SK-N-DZ (cell line): Measurements from ENCODE around the gene SLC6A2.
A peak's percentile ranks its signal among the peaks of the same experiment; 100 is the strongest.

Experiments
- DNase-seq: peaks from one replicate; pipeline ENCODE4 v3.0.0-alpha.2; 2015; ENCODE audit warnings: low spot score

SLC6A2 gene

GRCh38 chr16:55671206-55671973 is 15.6 kb downstream of the SLC6A2 start:
- DNase-seq: no peak

DNA sequence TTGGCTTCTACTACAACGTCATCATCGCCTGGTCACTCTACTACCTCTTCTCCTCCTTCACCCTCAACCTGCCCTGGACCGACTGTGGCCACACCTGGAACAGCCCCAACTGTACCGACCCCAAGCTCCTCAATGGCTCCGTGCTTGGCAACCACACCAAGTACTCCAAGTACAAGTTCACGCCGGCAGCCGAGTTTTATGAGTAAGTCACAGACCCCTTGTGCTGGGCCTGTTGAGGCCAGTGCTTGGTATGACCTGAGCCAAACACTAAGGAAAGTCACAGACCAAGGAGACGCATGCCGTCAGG is 16.1 kb downstream of the SLC6A2 start:
- no peak for DNase-seq

DNA sequence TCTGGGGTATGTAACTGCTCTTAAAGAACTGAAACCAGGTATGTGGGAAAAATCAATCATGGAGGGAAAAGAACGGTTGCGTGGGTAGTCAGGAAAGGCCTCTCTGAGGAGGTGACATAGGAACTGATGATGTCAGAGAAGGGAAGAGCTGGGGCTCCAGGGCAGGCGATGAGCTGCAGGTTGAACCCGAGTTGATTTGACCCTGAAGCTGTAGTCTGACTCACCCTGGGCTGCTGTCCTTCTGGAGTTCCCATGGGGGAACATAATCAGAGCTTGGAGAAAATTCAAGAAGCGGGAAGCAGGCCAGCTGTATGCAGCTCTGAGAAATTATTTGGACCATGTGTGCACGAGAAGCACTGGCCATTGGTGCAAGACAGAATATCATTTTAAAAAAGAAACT is 16.7 kb downstream of the SLC6A2 start:
- no peak for DNase-seq

DNA sequence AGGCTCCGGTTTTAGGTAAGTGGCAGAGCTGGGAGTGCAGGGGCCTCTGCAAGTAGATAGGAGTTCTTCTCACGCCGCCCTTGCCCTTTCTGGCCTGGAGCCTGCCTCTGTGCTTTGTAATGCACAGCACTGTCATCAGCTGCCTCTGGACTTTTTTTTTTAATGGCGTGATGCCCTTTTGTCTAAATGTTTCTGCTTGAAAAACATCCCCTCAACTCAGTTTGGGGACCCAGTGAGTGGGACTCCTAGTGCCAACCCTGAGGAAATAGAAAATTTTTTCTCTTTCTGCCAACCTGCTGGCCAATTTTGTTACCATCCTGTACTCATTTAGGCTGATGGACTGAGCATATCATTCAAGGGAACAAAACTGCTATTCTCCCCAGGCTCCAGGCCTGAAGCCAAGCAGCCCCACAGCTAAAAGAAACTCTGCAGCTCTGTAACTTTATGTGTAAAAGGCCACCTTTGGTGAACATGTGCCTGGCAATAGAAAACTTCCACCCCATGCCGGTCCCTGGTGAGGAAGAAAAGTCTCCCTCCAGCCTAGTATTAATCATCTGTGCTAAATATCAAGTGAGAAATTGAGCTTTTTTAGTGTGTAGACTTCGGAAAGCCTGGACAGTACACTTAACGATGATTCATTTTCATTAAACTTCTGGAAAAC is 22.5 kb downstream of the SLC6A2 start:
- no peak for DNase-seq

- DNase-seq: no peak
These were observed 26.3 kb downstream of the SLC6A2 start for GRCh38 chr16:55682086-55682485.

- no peak for DNase-seq
These were observed 30.2 kb downstream of the SLC6A2 start for GRCh38 chr16:55685973-55686372.

GRCh38 chr16:55686671-55687070 is 30.9 kb downstream of the SLC6A2 start:
- no peak for DNase-seq

DNA sequence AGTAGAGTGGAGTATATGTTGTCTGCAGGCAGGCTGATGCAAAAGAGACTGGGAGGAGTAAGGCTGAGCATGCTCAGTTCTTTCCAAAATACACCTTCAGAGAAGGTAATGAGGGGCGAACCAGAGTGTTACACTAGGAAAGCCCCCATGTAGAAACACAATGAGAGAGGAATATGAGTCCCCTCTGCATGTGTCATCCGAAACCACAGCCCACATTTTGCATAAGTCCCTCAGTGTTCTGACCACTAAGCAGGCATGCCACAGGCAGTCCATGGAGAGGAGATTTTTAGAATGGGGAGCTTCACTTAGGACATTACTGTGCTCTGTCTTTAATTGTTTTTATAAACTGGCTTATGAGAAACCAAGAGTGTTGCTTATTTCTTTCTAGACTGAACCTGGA is 32.0 kb downstream of the SLC6A2 start:
- DNase-seq: no peak

DNA sequence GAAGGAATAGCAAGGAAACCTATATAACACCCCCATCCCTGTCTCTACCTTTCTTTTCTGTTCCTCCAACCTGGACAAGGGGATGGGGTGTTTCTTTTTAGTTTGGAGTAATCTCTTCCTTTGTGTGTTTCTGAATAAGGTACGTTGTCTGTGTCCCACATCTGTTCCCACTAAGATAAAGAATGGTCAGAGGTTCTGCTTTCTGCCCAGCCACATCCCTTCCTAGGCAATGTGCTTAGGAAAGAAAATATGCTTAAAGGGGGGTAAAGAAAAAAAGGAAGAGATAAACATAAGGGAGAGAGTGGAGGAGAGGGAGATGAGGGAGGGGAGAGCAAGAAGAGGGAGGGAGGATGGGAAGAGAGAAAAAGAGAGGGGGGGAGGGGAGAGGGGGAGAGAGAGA is 35.1 kb downstream of the SLC6A2 start:
- DNase-seq: no peak

- no peak for DNase-seq
These were observed 36.0 kb downstream of the SLC6A2 start for GRCh38 chr16:55691771-55692170.

- DNase-seq: no peak
These were observed 39.8 kb downstream of the SLC6A2 start for GRCh38 chr16:55695595-55695994.

- DNase-seq: no peak
These were observed 42.1 kb downstream of the SLC6A2 start for GRCh38 chr16:55697867-55698266.

- DNase-seq: no peak
These were observed 42.5 kb downstream of the SLC6A2 start for GRCh38 chr16:55698331-55698730.

DNA sequence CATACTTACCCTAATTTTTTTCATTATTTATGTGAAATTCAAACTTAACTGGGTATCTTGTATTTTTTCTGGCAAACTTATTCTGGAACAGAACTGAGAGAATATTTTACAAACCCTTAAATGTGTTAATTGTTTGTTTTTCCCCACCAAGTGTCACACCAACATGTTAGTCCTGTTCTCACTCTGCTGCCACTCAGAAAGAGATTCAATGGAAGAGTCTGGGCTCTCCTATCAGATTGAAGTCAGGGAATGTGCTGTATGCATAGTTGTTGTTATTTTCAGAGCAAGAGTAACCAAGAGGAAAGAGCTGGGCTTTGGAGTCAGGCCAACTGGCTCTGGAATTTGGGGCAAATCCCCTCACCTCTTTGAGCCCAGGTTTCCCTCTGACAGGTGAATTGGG is 43.2 kb downstream of the SLC6A2 start:
- DNase-seq: no peak

- DNase-seq: no peak
These were observed 43.8 kb downstream of the SLC6A2 start for GRCh38 chr16:55699616-55700015.

GRCh38 chr16:55700067-55700466 is 44.3 kb downstream of the SLC6A2 start:
- DNase-seq: no peak

DNA sequence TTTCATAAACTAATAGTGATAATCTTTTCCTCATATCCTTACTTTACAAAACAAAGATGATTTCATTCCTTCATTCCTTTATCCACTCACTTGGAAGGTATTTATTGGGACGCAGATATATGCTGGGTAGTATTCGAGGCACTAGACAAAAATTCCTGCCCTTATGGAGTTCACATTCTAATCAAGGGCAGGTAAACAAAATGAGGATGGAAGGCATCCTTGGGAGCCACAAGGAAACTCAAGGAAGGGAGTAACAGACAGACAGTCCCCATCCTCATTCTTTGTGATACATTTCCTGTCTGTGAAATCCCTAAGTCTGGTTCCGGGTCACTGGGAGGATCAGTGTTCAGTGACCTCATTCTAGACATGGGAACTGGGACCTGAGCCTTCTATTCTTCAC is 45.2 kb downstream of the SLC6A2 start:
- DNase-seq: no peak

DNA sequence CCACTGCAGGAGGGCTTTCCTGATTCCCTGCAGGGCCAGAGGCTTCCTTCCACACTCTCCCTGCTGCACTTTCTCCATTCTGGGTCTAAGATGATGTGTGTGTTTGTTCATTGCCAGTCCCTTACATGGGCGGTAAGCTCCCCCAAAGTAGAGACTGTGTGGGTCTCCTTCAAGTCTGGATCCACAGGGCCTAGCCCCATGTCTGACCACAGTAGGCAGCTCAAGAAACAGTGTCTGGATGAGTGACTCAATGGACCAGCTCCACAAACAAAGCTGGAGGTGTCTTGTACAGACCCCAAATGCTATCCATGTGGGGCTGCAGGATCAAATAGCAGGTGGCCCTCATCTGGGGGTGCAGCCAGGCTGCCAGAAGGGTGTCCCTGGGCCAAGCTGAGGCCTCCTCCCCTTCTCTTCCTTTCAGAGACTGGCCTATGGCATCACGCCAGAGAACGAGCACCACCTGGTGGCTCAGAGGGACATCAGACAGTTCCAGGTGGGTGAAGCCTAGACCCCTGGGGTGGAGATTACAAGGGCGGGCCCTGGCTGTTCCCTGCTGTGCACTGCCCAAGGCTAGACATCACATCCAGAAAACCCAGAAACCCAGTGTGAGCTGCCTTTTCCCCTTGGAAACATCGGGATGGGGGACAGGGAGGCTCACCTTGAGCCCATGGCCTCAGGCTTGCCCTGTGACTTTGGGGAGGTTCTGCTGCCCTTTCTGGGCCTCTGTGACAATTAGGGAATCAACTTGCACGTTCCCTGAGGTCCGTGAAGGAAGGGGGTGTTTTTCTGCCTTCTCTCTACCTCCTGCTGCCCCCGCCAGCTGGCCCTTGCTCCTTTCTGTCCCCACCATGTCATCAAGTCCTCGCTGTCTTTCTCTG is 45.9 kb downstream of the SLC6A2 start:
- DNase-seq: peak; percentile 66

DNA sequence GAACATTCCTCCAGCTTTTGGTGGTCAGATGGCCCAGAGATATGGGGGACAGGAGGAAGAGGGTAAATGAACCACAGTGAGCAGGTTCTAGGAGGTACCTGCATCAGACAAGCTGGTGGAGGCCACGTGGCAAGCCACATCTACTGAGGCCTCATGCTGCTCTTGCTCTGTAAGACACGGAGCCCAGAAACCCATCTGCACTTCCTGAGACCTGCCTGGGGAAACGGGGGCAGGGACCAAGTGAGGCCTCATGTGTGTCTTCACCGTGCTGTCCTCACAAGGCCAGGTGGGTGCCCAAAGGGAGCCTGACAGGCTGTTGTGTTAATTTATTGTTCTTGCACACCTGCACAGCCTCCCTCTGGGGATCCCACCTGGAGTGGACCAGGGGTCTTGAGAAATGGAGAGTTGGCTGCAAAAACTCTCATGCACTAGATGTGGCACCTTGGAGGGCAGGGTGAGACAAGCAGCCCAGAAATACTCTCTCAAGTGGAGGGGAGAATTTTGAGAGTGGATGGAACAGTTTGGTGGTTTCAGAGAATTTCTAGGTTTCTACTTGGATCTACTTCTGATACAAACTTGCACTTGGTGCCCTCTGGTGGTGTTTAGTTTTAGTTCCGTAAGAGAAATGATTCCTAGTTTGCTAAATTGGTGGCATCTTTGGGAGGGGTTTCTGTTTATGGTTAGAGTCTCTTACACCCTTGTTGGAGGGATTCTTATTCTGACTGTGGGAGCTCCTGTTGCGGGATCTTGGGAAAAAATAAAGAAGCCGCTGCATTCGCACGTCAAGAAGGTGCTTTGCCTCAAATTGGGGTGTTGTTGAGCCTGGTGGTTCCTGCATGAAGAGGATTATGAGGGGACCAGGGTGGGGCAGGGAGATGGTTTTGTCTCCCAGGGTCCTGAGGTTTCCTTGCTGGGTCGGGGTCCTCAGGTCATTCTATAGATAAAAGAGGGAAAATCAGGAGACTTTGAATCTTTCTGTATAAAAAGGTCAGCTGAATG is 47.5 kb downstream of the SLC6A2 start:
- peak; percentile 61 for DNase-seq

GRCh38 chr16:55706739-55707384 is 51.1 kb downstream of the SLC6A2 start:
- DNase-seq: peak; percentile 38

DNA sequence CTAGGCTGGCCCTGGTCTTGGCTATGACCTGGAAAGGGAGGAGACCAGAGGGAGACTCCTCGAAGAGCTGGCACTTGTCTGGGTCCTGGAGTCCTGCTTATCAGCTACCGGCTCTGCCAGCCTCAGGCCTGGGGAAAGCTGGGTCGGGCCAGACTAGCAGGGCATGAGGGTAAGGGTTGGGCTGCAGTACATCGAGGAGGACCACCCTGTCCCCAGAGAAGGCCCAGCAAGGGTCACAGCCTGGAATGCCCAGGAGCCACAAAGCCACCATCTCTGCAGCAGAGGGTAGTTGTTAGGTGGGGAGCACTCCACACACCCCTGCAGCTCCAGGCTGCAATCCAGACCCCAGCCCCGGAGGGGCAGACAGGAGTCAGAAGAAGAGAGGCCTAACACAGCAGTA is 54.0 kb downstream of the SLC6A2 start:
- DNase-seq: no peak
